SK-N-MC (cell line): ENCODE results near the gene ERH.

Experiments
- EZH2 ChIP-seq: fragments of 200-600 bp; sonication (generic); IDR thresholded peaks from one replicate; pipeline ENCODE4 v1.6.1; 2017; ENCODE audit warnings: antibody characterized with exemption
- POLR2AphosphoS5 ChIP-seq: IDR thresholded peaks from 2 replicates; pipeline ENCODE4 v1.6.1; 2012; ENCODE audit warnings: mild to moderate bottlenecking, low read depth, low read length, borderline replicate concordance

GRCh38 chr14:69356903-69357543 is 41.1 kb downstream of the ERH start:
- TF ChIP-seq EZH2 (no peak), POLR2AphosphoS5 (no peak)
